Upper lobe of left lung (tissue), 6 donors: ENCODE data around the gene AMBP. TPM values are rescaled to one million over a fixed set of nuclear protein-coding genes. Genes with fewer than 3 reads are reported as not detected.

Experiments used
- ATAC-seq, 2 donors: fragments of 200-7000 bp; cut with Tn5 transposase; one replicate each; pipeline ENCODE4 v1.9.1; 2022; ENCODE audit warnings: mild to moderate bottlenecking in 2 of 2, moderate library complexity in 2 of 2; ENCODE audit not compliant: low FRiP score in 2 of 2
- DNase-seq, 2 donors: peaks; one replicate each; pipeline ENCODE4 v3.0.0-alpha.2; 2019 to 2020
- H3K27ac ChIP-seq, 4 donors: fragments of 200-600 bp; sonication (generic); one replicate each; pipeline ENCODE4 v1.5.1; 2016 to 2019
- H3K27me3 ChIP-seq, 4 donors: fragments of 200-600 bp; sonication (generic); one replicate each; pipeline ENCODE4 v1.5.1; 2017 to 2019
- H3K36me3 ChIP-seq, 4 donors: fragments of 200-600 bp; sonication (generic); one replicate each; pipeline ENCODE4 v1.5.1; 2016 to 2019
- H3K4me1 ChIP-seq, 4 donors: fragments of 200-600 bp; sonication (generic); one replicate each; pipeline ENCODE4 v1.5.1; 2018 to 2019
- H3K4me3 ChIP-seq, 4 donors: fragments of 200-600 bp; sonication (generic); one replicate each; pipeline ENCODE4 v1.5.1; 2017 to 2019; ENCODE audit warnings: mild to moderate bottlenecking in 2 of 4, moderate library complexity in 1 of 4
- H3K9me3 ChIP-seq, 4 donors: fragments of 200-600 bp; sonication (generic); one replicate each; pipeline ENCODE4 v1.5.1; 2018 to 2019
- EP300 ChIP-seq, 4 donors: sonication (generic); formaldehyde crosslinking; IDR thresholded peaks; one replicate each; pipeline ENCODE4 v1.5.1; 2017; ENCODE audit warnings: antibody characterized with exemption in 4 of 4, control low read depth in 2 of 4
- POLR2A ChIP-seq, 4 donors: fragments of 450-650 bp; IDR thresholded peaks; one replicate each; pipeline ENCODE4 v1.5.1; 2016 to 2017; ENCODE audit warnings: antibody characterized with exemption in 4 of 4, mild to moderate bottlenecking in 2 of 4
- POLR2AphosphoS5 ChIP-seq, 2 donors: sonication (generic); formaldehyde crosslinking; IDR thresholded peaks; one replicate each; pipeline ENCODE4 v1.5.1; 2017; ENCODE audit warnings: antibody characterized with exemption in 2 of 2
- WGBS, 2 donors: methylation state at CpG; one replicate each; pipeline ENCODE4 v1.1.5; 2017 to 2018; 5-methylcytosine and 5-hydroxymethylcytosine counted together
- total RNA-seq, 6 donors: library from RNA; depleted of rRNA in 4 of 6; stranded (reverse); fragments of >200 nt in 4 of 6; gene quantifications; one replicate each; pipeline versions ENCODE4 v1.1.0 to v1.2.1, GENCODE V29; 2016 to 2021
- TF ChIP-seq, protein P1 (sequence below), 6 experiments: fragments of 450-650 bp in 4 of 6; fragments of 200-600 bp in 2 of 6; sonication (generic) in 2 of 6; IDR thresholded peaks; one replicate each; pipeline ENCODE4 v1.5.1; 2016 to 2019; ENCODE audit warnings: antibody characterized with exemption in 6 of 6
- donor health status: DM: no; HTN: no; CAD: no; lungs with moderate emphysema.
- donor health status: DM: no; HTN: yes; CAD: no; lungs with severe emphysema.

The AMBP gene
- total RNA-seq, 6 donors from 2014 or later: 0.46 to 4.0 (median 3.1) TPM; not detected in 3

DNA sequence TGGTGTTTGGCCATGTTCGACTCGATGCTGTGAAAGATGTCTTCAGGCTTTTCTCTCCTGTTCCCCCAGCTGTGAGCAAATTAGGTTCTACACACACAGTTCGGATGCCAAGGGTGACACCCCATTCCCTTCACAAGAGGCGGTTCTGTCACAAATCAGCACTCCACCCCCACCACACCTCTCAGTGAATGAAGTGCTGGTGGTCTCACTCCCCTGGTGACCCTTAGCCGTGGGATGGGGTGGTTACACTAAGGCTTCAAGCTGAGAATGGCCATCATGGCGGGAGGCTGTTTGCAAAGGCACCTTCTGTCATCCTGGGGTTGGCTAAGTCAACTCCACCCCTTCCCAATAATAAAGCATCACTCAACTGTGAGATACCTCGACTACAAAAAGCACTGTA, 26.4 kb downstream of the AMBP start:
- Histone ChIP-seq H3K4me1 (no peaks in the 10 kb centered on the region), H3K27me3 (no peaks in the 10 kb centered on the region), H3K4me3 (no peak overlapping the region), H3K9me3 (no peaks in the 10 kb centered on the region), H3K27ac (no peak overlapping the region), H3K36me3 (peaks cover 0 to 24% (median 19%) of the 10 kb centered on the region in 4 donors)
- no peak for TF ChIP-seq EP300 (IDR thresholded peaks at IDR 0.05)
- peak in 1 of 2 donors; percentile 8 for DNase-seq
- WGBS, 2 donors: 81 to 83% methylated on average over 7 of the region's 7 CpGs
- no peak for ATAC-seq

- peak in 1 of 2 donors; percentile 3 for DNase-seq
- peaks cover 0 to 24% (median 19%) of the 10 kb centered on the region in 4 donors for H3K36me3 ChIP-seq
- H3K27me3 ChIP-seq: no peaks in the 10 kb centered on the region
- no peak overlapping the region for H3K27ac ChIP-seq
- TF ChIP-seq POLR2AphosphoS5 (IDR thresholded peaks at IDR 0.05) (no peak), POLR2A (IDR thresholded peaks at IDR 0.05) (no peak), EP300 (IDR thresholded peaks at IDR 0.05) (no peak)
- TF ChIP-seq, protein P1, sequence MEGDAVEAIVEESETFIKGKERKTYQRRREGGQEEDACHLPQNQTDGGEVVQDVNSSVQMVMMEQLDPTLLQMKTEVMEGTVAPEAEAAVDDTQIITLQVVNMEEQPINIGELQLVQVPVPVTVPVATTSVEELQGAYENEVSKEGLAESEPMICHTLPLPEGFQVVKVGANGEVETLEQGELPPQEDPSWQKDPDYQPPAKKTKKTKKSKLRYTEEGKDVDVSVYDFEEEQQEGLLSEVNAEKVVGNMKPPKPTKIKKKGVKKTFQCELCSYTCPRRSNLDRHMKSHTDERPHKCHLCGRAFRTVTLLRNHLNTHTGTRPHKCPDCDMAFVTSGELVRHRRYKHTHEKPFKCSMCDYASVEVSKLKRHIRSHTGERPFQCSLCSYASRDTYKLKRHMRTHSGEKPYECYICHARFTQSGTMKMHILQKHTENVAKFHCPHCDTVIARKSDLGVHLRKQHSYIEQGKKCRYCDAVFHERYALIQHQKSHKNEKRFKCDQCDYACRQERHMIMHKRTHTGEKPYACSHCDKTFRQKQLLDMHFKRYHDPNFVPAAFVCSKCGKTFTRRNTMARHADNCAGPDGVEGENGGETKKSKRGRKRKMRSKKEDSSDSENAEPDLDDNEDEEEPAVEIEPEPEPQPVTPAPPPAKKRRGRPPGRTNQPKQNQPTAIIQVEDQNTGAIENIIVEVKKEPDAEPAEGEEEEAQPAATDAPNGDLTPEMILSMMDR (IDR thresholded peaks at IDR 0.05): no peak
- H3K4me1 ChIP-seq: no peaks in the 10 kb centered on the region
- H3K4me3 ChIP-seq: no peak overlapping the region
- 94 to 96% methylated on average over 10 to 15 of the region's 15 CpGs for WGBS, 2 donors
- no peaks in the 10 kb centered on the region for H3K9me3 ChIP-seq
- no peak for ATAC-seq
Observed at GRCh38 chr9:114051281-114051680, 26.8 kb downstream of the AMBP start.

DNA sequence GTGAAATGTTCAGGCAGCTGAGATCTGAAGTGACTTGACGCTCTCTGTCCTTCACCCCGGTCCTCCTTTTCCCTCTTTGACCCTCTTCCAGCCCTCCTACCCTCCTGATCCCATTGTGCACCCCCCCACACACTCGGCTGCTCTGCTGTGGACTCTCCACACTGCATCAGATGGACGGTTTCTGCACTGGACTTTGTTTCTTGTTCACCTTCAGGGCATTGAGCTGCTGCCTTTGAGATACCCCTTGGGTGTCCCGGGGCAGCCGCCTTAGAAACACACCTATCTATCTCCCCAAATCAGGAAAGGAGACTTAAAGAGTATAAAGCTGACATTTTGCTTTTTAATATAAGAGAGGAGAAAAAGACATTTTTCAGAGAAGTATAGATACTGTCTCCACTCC, 27.5 kb downstream of the AMBP start:
- TF ChIP-seq, protein P1 (IDR thresholded peaks at IDR 0.05): no peak
- TF ChIP-seq POLR2AphosphoS5 (IDR thresholded peaks at IDR 0.05) (no peak), EP300 (IDR thresholded peaks at IDR 0.05) (no peak), POLR2A (IDR thresholded peaks at IDR 0.05) (no peak)
- WGBS, 2 donors: 89 to 94% methylated on average over 6 of the region's 6 CpGs
- no peak overlapping the region for H3K27ac ChIP-seq
- H3K27me3 ChIP-seq: no peaks in the 10 kb centered on the region
- ATAC-seq (no peak), DNase-seq (peak in 1 of 2 donors; percentile 6)
- H3K4me1 ChIP-seq: no peaks in the 10 kb centered on the region
- H3K36me3 ChIP-seq: peaks cover 0 to 24% (median 19%) of the 10 kb centered on the region in 4 donors
- no peak overlapping the region for H3K4me3 ChIP-seq
- no peaks in the 10 kb centered on the region for H3K9me3 ChIP-seq

GRCh38 chr9:114050226-114050568, 27.9 kb downstream of the AMBP start:
- ATAC-seq (no peak), DNase-seq (peak in 1 of 2 donors; percentile 8)
- WGBS, 2 donors: 76 to 85% methylated on average over 11 of the region's 11 CpGs
- H3K27me3 ChIP-seq: no peaks in the 10 kb centered on the region
- H3K4me3 ChIP-seq: no peak overlapping the region
- no peak overlapping the region for H3K27ac ChIP-seq
- H3K4me1 ChIP-seq: no peaks in the 10 kb centered on the region
- H3K36me3 ChIP-seq: peaks cover 0 to 24% (median 19%) of the 10 kb centered on the region in 4 donors
- no peaks in the 10 kb centered on the region for H3K9me3 ChIP-seq
- TF ChIP-seq, protein P1 (IDR thresholded peaks at IDR 0.05): no peak
- no peak for TF ChIP-seq POLR2A (IDR thresholded peaks at IDR 0.05)
- TF ChIP-seq POLR2AphosphoS5 (IDR thresholded peaks at IDR 0.05): no peak
- no peak for TF ChIP-seq EP300 (IDR thresholded peaks at IDR 0.05)

DNA sequence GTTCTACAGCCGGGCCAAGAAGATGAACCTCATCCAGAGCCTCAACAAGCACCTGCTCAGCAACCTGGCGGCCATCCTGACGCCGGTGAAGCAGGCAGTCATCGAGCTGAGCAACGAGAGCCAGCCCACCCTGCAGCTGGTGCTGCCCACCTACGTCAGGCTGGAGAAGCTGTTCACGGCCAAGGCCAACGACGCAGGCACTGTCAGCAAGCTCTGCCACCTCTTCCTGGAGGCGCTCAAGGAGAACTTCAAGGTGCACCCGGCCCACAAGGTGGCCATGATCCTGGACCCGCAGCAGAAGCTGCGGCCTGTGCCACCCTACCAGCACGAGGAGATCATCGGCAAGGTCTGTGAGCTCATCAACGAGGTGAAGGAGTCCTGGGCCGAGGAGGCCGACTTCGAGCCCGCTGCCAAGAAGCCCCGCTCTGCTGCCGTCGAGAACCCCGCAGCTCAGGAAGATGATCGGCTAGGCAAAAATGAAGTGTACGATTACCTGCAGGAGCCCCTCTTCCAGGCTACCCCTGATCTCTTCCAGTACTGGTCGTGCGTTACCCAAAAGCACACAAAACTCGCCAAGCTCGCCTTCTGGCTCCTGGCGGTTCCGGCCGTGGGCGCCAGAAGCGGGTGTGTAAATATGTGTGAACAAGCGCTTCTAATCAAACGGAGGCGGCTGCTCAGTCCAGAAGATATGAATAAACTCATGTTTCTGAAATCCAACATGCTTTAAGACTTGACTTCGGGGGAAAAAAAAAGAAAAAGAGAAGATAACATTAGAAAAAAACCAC, 28.5 kb downstream of the AMBP start:
- H3K9me3 ChIP-seq: no peaks in the 10 kb centered on the region
- no peaks in the 10 kb centered on the region for H3K4me1 ChIP-seq
- H3K4me3 ChIP-seq: no peak overlapping the region
- WGBS, 2 donors: 96 to 98% methylated on average over 34 to 40 of the region's 40 CpGs
- DNase-seq (peak; percentile 17 to 75), ATAC-seq (no peak)
- TF ChIP-seq POLR2AphosphoS5 (IDR thresholded peaks at IDR 0.05) (no peak), POLR2A (IDR thresholded peaks at IDR 0.05) (no peak), EP300 (IDR thresholded peaks at IDR 0.05) (no peak)
- TF ChIP-seq, protein P1 (IDR thresholded peaks at IDR 0.05): no peak
- no peak overlapping the region for H3K27ac ChIP-seq
- H3K27me3 ChIP-seq: no peaks in the 10 kb centered on the region
- H3K36me3 ChIP-seq: peaks cover 0 to 24% (median 19%) of the 10 kb centered on the region in 4 donors
